HepG2 (cell line): ENCODE data around the gene RAB20. TPM values are rescaled to one million over a fixed set of nuclear protein-coding genes. Genes with fewer than 3 reads are reported as not detected.

Experiments used
- ATAC-seq: fragments of 200-7000 bp; cut with Tn5 transposase; 3 replicates; pipeline ENCODE4 v1.9.1; 2020; ENCODE audit warnings: mild to moderate bottlenecking, moderate library complexity
- BruUV-seq: library from RNA; stranded (reverse); fragments of 400-500 nt; replicated peaks from 2 replicates; lab custom pipeline; 2021; lab: Mats Ljungman, UMichigan
- CTCF ChIA-PET: fragments of 300-600 bp; formaldehyde crosslinking; extraction: SDS; loops from one replicate; lab custom pipeline; 2021; ENCODE audit warnings: low total read pairs, inconsistent platforms, low intra/inter-chr PET ratio; lab: Yijun Ruan, JAX
- POLR2A ChIA-PET: fragments of 350-600 bp; sonication (Branson Sonifier 250); formaldehyde crosslinking; loops from one replicate; lab custom pipeline; 2020; ENCODE audit warnings: antibody characterized with exemption, inconsistent platforms; lab: Yijun Ruan, JAX
- DNase-seq: peaks from one replicate; pipeline ENCODE4 v3.0.0-alpha.2; 2015; ENCODE audit warnings: low spot score
- FAIRE-seq: peaks from 3 replicates; lab custom pipeline; 2011; peaks lifted over from hg19 to GRCh38; lab: Jason Lieb, UNC
- H2AFZ ChIP-seq: one replicate; pipeline ENCODE4 v1.6.1; 2011; ENCODE audit warnings: low read length, inconsistent platforms
- H3K27ac ChIP-seq: fragments of 300-600 bp; 3 replicates; pipeline ENCODE4 v1.8.0; 2011; ENCODE audit warnings: mixed run types, mild to moderate bottlenecking, mixed read lengths, low read length, inconsistent platforms; ENCODE audit not compliant: insufficient read depth; ENCODE audit errors: extremely low read length
- H3K27me3 ChIP-seq, 2 experiments: fragments of 200-600 bp in 1 of 2; 2 replicates in 1 of 2; 3 replicates in 1 of 2; pipeline versions ENCODE4 v1.6.0 to v1.8.0; 2011; ENCODE audit warnings: low read length in 2 of 2, mild to moderate bottlenecking in 2 of 2, moderate library complexity in 2 of 2, inconsistent platforms in 1 of 2; ENCODE audit not compliant: insufficient read depth in 2 of 2, control insufficient read depth in 1 of 2
- H3K36me3 ChIP-seq, 2 experiments: fragments of 200-600 bp in 1 of 2; replicated peaks in 1 of 2; 2 replicates in 1 of 2; 3 replicates in 1 of 2; pipeline versions ENCODE4 v1.5.1 to v1.8.0; 2011; ENCODE audit warnings: low read length in 2 of 2, inconsistent platforms in 1 of 2; ENCODE audit not compliant: insufficient read depth in 2 of 2, control insufficient read depth in 1 of 2
- H3K4me1 ChIP-seq: 2 replicates; pipeline ENCODE4 v1.5.1; 2012; ENCODE audit warnings: low read length, inconsistent platforms; ENCODE audit not compliant: insufficient read depth
- H3K4me2 ChIP-seq: 2 replicates; pipeline ENCODE4 v1.6.0; 2011; ENCODE audit warnings: low read depth, low read length, inconsistent platforms
- H3K4me3 ChIP-seq, 3 experiments: fragments of 200-600 bp in 1 of 3; sonication (generic), shearing (Covaris generic) in 1 of 3; replicated peaks in 1 of 3; 2 replicates each; pipeline ENCODE4 v1.5.1; 2011 to 2016; ENCODE audit warnings: low read length in 3 of 3, inconsistent platforms in 2 of 3, low read depth in 2 of 3, mild to moderate bottlenecking in 2 of 3, control low read depth in 1 of 3, mixed read lengths in 1 of 3; ENCODE audit not compliant: insufficient read depth in 1 of 3
- H3K79me2 ChIP-seq: one replicate; pipeline ENCODE4 v1.6.1; 2011; ENCODE audit warnings: low read length, inconsistent platforms; ENCODE audit not compliant: insufficient read depth
- H3K9ac ChIP-seq: 2 replicates; pipeline ENCODE4 v1.6.0; 2011; ENCODE audit warnings: mild to moderate bottlenecking, low read depth, low read length, inconsistent platforms; ENCODE audit not compliant: insufficient read depth
- H3K9me3 ChIP-seq: 2 replicates; pipeline ENCODE4 v1.5.1; 2012; ENCODE audit warnings: mild to moderate bottlenecking, low read length
- H4K20me1 ChIP-seq: 2 replicates; pipeline ENCODE4 v1.6.0; 2011; ENCODE audit warnings: inconsistent platforms, mild to moderate bottlenecking, low read length, moderate library complexity; ENCODE audit not compliant: insufficient read depth
- FOXK2 ChIP-seq: fragments of 450-650 bp; IDR thresholded peaks from 2 replicates; pipeline ENCODE4 v1.6.1; 2016
- HNRNPH1 ChIP-seq: fragments of 200-400 bp; formaldehyde crosslinking; optimal IDR thresholded peaks from 2 replicates; pipeline ENCODE3; 2017; ENCODE audit warnings: mild to moderate bottlenecking, low read depth, low read length
- PITX1 ChIP-seq: sonication (generic); formaldehyde crosslinking; IDR thresholded peaks from 2 replicates; pipeline ENCODE4 v1.5.1; 2020; ENCODE audit warnings: mild to moderate bottlenecking, missing genetic modification reagents
- ZBTB39 ChIP-seq: sonication (generic); formaldehyde crosslinking; IDR thresholded peaks from 2 replicates; pipeline ENCODE4 v1.5.0; 2020; ENCODE audit warnings: missing genetic modification reagents
- ZNF567 ChIP-seq: sonication (generic); formaldehyde crosslinking; IDR thresholded peaks from 2 replicates; pipeline ENCODE4 v1.8.1; 2023; ENCODE audit warnings: mild to moderate bottlenecking, missing genetic modification reagents, borderline replicate concordance
- ZZZ3 ChIP-seq: sonication (generic); formaldehyde crosslinking; IDR thresholded peaks from 2 replicates; pipeline ENCODE4 v1.4.0; 2020; ENCODE audit warnings: missing genetic modification reagents, mild to moderate bottlenecking, borderline replicate concordance
- WGBS: methylation state at CpG from one replicate; pipeline ENCODE4 v1.1.6; 2017; ENCODE audit warnings: low lambda C conversion rate; 5-methylcytosine and 5-hydroxymethylcytosine counted together
- in situ Hi-C: cut with HindIII; loops from 2 replicates; pipeline ENCODE4 v1.10.0; 2017; ENCODE audit warnings: low pct_unique_long_range_greater_than_20kb; ENCODE audit not compliant: extremely low pct_ligation_motif_present
- intact Hi-C: fragments of 100-400 bp; cut with micrococcal nuclease; formaldehyde crosslinking; loops from one replicate; pipeline ENCODE4 v1.10.0; 2022; ENCODE audit not compliant: unreplicated experiment
- polyA plus RNA-seq, 8 experiments: library from polyadenylated mRNA; depleted of rRNA in 3 of 8; stranded (reverse) in 7 of 8; unstranded in 1 of 8; fragments of >200 nt; fragmentation: Illumina TruSeq in 4 of 8; extraction: Trizol in 4 of 8; gene quantifications; 2 replicates each; pipeline versions ENCODE4 v1.2.1 to v1.2.3, GENCODE V29; 2011 to 2016; ENCODE audit warnings: low read depth in 4 of 8, missing spikeins in 1 of 8, mixed read lengths in 1 of 8; ENCODE audit not compliant: insufficient read depth in 1 of 8
- total RNA-seq, 5 experiments: library from RNA; depleted of rRNA; stranded (reverse); fragments of >200 nt; fragmentation: Illumina TruSeq; extraction: Trizol; gene quantifications; 2 replicates each; pipeline ENCODE4 v1.2.3, GENCODE V29; 2016; ENCODE audit warnings: low read depth in 1 of 5
- TF ChIP-seq, protein P1 (sequence below): sonication (generic); formaldehyde crosslinking; IDR thresholded peaks from 2 replicates; pipeline ENCODE4 v1.4.0; 2020; ENCODE audit warnings: missing genetic modification reagents, borderline replicate concordance
- TF ChIP-seq, protein P2 (sequence below): sonication (generic); formaldehyde crosslinking; IDR thresholded peaks from 2 replicates; pipeline ENCODE4 v1.4.0; 2020; ENCODE audit warnings: missing genetic modification reagents, borderline replicate concordance
- TF ChIP-seq, protein P3 (sequence below): sonication (generic); formaldehyde crosslinking; IDR thresholded peaks from 2 replicates; pipeline ENCODE4 v1.5.0; 2020; ENCODE audit warnings: mild to moderate bottlenecking, missing genetic modification reagents

Gene RAB20
- total and polyA plus RNA-seq, 2 of the 13 experiments (the other 11 are each of a cell fraction or from before 2014, with no cell fraction given): 15.6 to 30.5 TPM

GRCh38 chr13:110478405-110479214 lies 82.9 kb downstream of the RAB20 start:
- no peak for DNase-seq
- no peaks in the 10 kb centered on the region for H3K79me2 ChIP-seq
- no peak for TF ChIP-seq ZZZ3 (CRISPR knock-in tag)
- TF ChIP-seq, protein P1, sequence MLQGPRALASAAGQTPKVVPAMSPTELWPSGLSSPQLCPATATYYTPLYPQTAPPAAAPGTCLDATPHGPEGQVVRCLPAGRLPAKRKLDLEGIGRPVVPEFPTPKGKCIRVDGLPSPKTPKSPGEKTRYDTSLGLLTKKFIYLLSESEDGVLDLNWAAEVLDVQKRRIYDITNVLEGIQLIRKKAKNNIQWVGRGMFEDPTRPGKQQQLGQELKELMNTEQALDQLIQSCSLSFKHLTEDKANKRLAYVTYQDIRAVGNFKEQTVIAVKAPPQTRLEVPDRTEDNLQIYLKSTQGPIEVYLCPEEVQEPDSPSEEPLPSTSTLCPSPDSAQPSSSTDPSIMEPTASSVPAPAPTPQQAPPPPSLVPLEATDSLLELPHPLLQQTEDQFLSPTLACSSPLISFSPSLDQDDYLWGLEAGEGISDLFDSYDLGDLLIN (CRISPR knock-in tag): no peak
- TF ChIP-seq, protein P2, sequence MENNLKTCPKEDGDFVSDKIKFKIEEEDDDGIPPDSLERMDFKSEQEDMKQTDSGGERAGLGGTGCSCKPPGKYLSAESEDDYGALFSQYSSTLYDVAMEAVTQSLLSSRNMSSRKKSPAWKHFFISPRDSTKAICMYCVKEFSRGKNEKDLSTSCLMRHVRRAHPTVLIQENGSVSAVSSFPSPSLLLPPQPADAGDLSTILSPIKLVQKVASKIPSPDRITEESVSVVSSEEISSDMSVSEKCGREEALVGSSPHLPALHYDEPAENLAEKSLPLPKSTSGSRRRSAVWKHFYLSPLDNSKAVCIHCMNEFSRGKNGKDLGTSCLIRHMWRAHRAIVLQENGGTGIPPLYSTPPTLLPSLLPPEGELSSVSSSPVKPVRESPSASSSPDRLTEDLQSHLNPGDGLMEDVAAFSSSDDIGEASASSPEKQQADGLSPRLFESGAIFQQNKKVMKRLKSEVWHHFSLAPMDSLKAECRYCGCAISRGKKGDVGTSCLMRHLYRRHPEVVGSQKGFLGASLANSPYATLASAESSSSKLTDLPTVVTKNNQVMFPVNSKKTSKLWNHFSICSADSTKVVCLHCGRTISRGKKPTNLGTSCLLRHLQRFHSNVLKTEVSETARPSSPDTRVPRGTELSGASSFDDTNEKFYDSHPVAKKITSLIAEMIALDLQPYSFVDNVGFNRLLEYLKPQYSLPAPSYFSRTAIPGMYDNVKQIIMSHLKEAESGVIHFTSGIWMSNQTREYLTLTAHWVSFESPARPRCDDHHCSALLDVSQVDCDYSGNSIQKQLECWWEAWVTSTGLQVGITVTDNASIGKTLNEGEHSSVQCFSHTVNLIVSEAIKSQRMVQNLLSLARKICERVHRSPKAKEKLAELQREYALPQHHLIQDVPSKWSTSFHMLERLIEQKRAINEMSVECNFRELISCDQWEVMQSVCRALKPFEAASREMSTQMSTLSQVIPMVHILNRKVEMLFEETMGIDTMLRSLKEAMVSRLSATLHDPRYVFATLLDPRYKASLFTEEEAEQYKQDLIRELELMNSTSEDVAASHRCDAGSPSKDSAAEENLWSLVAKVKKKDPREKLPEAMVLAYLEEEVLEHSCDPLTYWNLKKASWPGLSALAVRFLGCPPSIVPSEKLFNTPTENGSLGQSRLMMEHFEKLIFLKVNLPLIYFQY (CRISPR knock-in tag): no peak
- TF ChIP-seq HNRNPH1: no peak
- no peak for TF ChIP-seq ZNF567 (CRISPR knock-in tag)
- no peak for TF ChIP-seq PITX1 (CRISPR knock-in tag)
- no peak for TF ChIP-seq ZBTB39 (CRISPR knock-in tag)
- TF ChIP-seq, protein P3, sequence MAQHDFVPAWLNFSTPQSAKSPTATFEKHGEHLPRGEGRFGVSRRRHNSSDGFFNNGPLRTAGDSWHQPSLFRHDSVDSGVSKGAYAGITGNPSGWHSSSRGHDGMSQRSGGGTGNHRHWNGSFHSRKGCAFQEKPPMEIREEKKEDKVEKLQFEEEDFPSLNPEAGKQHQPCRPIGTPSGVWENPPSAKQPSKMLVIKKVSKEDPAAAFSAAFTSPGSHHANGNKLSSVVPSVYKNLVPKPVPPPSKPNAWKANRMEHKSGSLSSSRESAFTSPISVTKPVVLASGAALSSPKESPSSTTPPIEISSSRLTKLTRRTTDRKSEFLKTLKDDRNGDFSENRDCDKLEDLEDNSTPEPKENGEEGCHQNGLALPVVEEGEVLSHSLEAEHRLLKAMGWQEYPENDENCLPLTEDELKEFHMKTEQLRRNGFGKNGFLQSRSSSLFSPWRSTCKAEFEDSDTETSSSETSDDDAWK (CRISPR knock-in tag): no peak
- no peak for TF ChIP-seq FOXK2

More at GRCh38 chr13:110478405-110479214, 82.9 kb downstream of the RAB20 start:
- Histone ChIP-seq H3K36me3 (no peaks in the 10 kb centered on the region), H3K27ac (no peak overlapping the region), H3K4me3 (no peak overlapping the region), H2AFZ (no peak overlapping the region), H3K4me1 (peaks cover 21% of the 10 kb centered on the region), H3K4me2 (no peak overlapping the region), H3K27me3 (peaks cover 1 to 79% of the 10 kb centered on the region in 2 experiments), H3K9me3 (no peaks in the 10 kb centered on the region), H3K9ac (no peak overlapping the region), H4K20me1 (no peaks in the 10 kb centered on the region)
- ATAC-seq: no peak
- POLR2A ChIA-PET: no interaction called here
- in situ Hi-C loops (no loop called here), intact Hi-C loops (no loop called here)
- no peak for FAIRE-seq
- CTCF ChIA-PET: no interaction called here
- WGBS: 71% methylated on average over 11 of the region's 16 CpGs
- BruUV-seq: no TSS peak
